SK-N-SH treated with all-trans-retinoic acid at 6 μM for 48 hours (cell line): ENCODE results near the gene GARNL3.

Experiments
- ATAC-seq: fragments of 200-7000 bp; cut with Tn5 transposase; 3 replicates; pipeline ENCODE4 v1.9.1; 2020; ENCODE audit warnings: mild to moderate bottlenecking, moderate library complexity
- ARNTL ChIP-seq: fragments of 450-650 bp; formaldehyde crosslinking; IDR thresholded peaks from 2 replicates; pipeline ENCODE4 v1.5.0; 2020; ENCODE audit warnings: low read depth, mild to moderate bottlenecking, moderate library complexity, borderline replicate concordance
- BACH2 ChIP-seq: fragments of 250-450 bp; sonication (Bioruptor Pico); IDR thresholded peaks from 2 replicates; pipeline ENCODE4 v1.9.0; 2021; ENCODE audit warnings: mild to moderate bottlenecking, borderline replicate concordance
- CSDC2 ChIP-seq: fragments of 250-450 bp; sonication (Bioruptor Pico); IDR thresholded peaks from 2 replicates; pipeline ENCODE4 v1.5.0; 2020; ENCODE audit warnings: mild to moderate bottlenecking, moderate library complexity
- ESRRG ChIP-seq: fragments of 250-450 bp; sonication (Bioruptor Pico); IDR thresholded peaks from 2 replicates; pipeline ENCODE4 v1.6.1; 2021; ENCODE audit warnings: mild to moderate bottlenecking
- GLIS3 ChIP-seq: fragments of 250-450 bp; sonication (Bioruptor Pico); IDR thresholded peaks from 2 replicates; pipeline ENCODE4 v1.5.0; 2020; ENCODE audit warnings: mild to moderate bottlenecking, moderate library complexity
- ISL1 ChIP-seq: fragments of 250-450 bp; sonication (Bioruptor Pico); IDR thresholded peaks from 2 replicates; pipeline ENCODE4 v2.1.2; 2022; ENCODE audit warnings: mild to moderate bottlenecking, moderate library complexity
- OSR1 ChIP-seq: fragments of 250-450 bp; sonication (Bioruptor Pico); IDR thresholded peaks from 2 replicates; pipeline ENCODE4 v1.8.0; 2022; ENCODE audit warnings: moderate library complexity, mild to moderate bottlenecking, inconsistent platforms
- PPARA ChIP-seq: fragments of 250-450 bp; sonication (Bioruptor Pico); IDR thresholded peaks from 2 replicates; pipeline ENCODE4 v1.5.0; 2020; ENCODE audit warnings: mild to moderate bottlenecking, borderline replicate concordance
- RARB ChIP-seq: fragments of 250-450 bp; sonication (Bioruptor Pico); IDR thresholded peaks from 2 replicates; pipeline ENCODE4 v1.8.0; 2021; ENCODE audit warnings: mild to moderate bottlenecking, moderate library complexity
- SNAI2 ChIP-seq: fragments of 250-450 bp; sonication (Bioruptor Pico); IDR thresholded peaks from 2 replicates; pipeline ENCODE4 v1.5.0; 2020; ENCODE audit warnings: mild to moderate bottlenecking, moderate library complexity
- TCF4 ChIP-seq: fragments of 250-450 bp; sonication (Bioruptor Pico); IDR thresholded peaks from 2 replicates; pipeline ENCODE4 v1.8.0; 2021; ENCODE audit warnings: mild to moderate bottlenecking, moderate library complexity, borderline replicate concordance
- TOX ChIP-seq: fragments of 250-450 bp; sonication (Bioruptor Pico); IDR thresholded peaks from 2 replicates; pipeline ENCODE4 v1.8.0; 2021; ENCODE audit warnings: mild to moderate bottlenecking, moderate library complexity, borderline replicate concordance
- ZC3H10 ChIP-seq: fragments of 250-450 bp; sonication (Bioruptor Pico); IDR thresholded peaks from 2 replicates; pipeline ENCODE4 v1.5.1; 2021; ENCODE audit warnings: mild to moderate bottlenecking, moderate library complexity
- ZFP3 ChIP-seq: fragments of 250-450 bp; sonication (Bioruptor Pico); IDR thresholded peaks from 2 replicates; pipeline ENCODE4 v1.5.0; 2020; ENCODE audit warnings: mild to moderate bottlenecking, moderate library complexity
- ZNF565 ChIP-seq: fragments of 450-650 bp; formaldehyde crosslinking; conservative IDR thresholded peaks from 2 replicates; pipeline ENCODE4 v1.5.0; 2020; ENCODE audit warnings: low read depth, mild to moderate bottlenecking, moderate library complexity
- ZNF70 ChIP-seq: fragments of 450-650 bp; formaldehyde crosslinking; IDR thresholded peaks from 2 replicates; pipeline ENCODE4 v1.5.0; 2020; ENCODE audit warnings: mild to moderate bottlenecking, moderate library complexity
- ZNF8 ChIP-seq: fragments of 450-650 bp; formaldehyde crosslinking; IDR thresholded peaks from 2 replicates; pipeline ENCODE4 v1.5.0; 2020; ENCODE audit warnings: mild to moderate bottlenecking, moderate library complexity
- TF ChIP-seq, protein P1 (sequence below): fragments of 250-450 bp; sonication (Bioruptor Pico); IDR thresholded peaks from 2 replicates; pipeline ENCODE4 v1.8.0; 2021; ENCODE audit warnings: low read depth, mild to moderate bottlenecking, moderate library complexity, borderline replicate concordance
- TF ChIP-seq, protein P2 (sequence below): fragments of 250-450 bp; sonication (Bioruptor Pico); IDR thresholded peaks from 2 replicates; pipeline ENCODE4 v1.5.1; 2020; ENCODE audit warnings: low read depth, mild to moderate bottlenecking, moderate library complexity
- TF ChIP-seq, protein P3 (sequence below): fragments of 250-450 bp; sonication (Bioruptor Pico); IDR thresholded peaks from 2 replicates; pipeline ENCODE4 v1.8.0; 2020; ENCODE audit warnings: mild to moderate bottlenecking, moderate library complexity, borderline replicate concordance
- TF ChIP-seq, protein P4 (sequence below): fragments of 250-450 bp; sonication (Bioruptor Pico); IDR thresholded peaks from 2 replicates; pipeline ENCODE4 v1.5.0; 2020; ENCODE audit warnings: mild to moderate bottlenecking, moderate library complexity

Gene GARNL3

DNA sequence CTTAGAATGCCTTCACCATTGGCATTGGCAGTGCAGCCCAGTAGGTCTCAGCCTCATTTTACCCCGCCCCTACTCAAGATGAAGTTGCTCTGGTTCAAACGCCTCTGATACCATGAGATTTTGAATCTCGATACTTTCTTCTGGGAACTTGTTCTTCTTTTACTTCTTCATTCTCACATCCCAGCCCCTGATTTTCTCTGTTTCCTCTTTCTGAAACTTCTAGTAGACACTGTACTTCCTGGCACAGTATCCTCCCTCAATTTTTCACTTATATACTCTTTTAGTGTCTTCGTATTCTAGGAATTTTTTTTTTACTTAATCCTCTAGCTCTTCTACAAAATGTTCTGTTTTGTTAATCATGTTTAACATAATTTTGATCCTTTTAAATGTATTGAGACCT is 146.5 kb downstream of the GARNL3 start (continued):
- TF ChIP-seq, protein P1, sequence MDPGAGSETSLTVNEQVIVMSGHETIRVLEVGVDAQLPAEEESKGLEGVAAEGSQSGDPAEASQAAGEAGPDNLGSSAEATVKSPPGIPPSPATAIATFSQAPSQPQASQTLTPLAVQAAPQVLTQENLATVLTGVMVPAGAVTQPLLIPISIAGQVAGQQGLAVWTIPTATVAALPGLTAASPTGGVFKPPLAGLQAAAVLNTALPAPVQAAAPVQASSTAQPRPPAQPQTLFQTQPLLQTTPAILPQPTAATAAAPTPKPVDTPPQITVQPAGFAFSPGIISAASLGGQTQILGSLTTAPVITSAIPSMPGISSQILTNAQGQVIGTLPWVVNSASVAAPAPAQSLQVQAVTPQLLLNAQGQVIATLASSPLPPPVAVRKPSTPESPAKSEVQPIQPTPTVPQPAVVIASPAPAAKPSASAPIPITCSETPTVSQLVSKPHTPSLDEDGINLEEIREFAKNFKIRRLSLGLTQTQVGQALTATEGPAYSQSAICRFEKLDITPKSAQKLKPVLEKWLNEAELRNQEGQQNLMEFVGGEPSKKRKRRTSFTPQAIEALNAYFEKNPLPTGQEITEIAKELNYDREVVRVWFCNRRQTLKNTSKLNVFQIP (CRISPR knock-in tag) = no peak
- TF ChIP-seq TCF4 (CRISPR knock-in tag) (no peak), ESRRG (no peak)

DNA sequence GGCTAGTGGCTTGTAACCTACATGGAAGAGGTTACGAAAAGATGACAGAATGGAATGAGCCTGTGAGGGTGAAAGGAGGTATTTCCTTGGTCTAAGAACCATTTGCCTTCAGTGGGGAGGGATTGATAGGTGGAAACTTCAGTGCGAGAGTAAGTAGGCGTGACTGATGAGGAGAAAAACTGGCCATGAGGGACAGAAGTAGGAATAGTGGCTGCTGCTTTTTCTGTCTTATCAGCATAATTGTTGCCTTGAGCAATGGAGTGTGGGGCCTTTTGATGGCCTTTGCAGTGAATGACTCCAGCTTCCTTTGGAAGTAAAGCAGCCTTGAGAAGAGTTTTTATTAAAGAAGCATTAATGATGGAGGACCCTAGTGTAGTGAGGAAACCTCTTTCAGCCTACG is 150.6 kb downstream of the GARNL3 start:
- no peak for ATAC-seq
- TF ChIP-seq TCF4 (CRISPR knock-in tag) (no peak), ESRRG (no peak), OSR1 (CRISPR knock-in tag) (no peak), SNAI2 (CRISPR knock-in tag) (no peak), ZNF565 (CRISPR knock-in tag) (no peak), ZNF8 (CRISPR knock-in tag) (no peak), ZC3H10 (no peak), TOX (CRISPR knock-in tag) (no peak)
- TF ChIP-seq, all 23 proteins: peak for 0

DNA sequence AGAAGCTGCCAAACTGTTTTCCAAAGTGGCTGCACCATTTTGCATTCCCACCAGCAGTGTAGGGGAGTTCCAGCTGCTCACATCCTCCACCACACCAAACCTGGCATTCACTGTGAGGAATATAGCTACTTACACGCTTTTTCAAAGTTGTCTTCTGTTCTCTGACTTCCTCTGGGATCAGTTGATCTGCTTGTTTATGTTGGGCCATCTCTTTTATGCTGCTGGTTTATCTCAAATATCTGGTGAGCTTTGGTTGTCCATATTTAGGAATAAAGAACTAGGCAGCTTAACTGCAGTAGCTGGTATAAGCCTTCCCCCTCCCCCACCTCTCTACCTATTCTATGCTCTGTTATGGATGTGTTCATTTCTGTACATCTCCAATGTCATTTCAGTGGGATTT is 151.1 kb downstream of the GARNL3 start:
- ATAC-seq = no peak
- TF ChIP-seq, protein P2, sequence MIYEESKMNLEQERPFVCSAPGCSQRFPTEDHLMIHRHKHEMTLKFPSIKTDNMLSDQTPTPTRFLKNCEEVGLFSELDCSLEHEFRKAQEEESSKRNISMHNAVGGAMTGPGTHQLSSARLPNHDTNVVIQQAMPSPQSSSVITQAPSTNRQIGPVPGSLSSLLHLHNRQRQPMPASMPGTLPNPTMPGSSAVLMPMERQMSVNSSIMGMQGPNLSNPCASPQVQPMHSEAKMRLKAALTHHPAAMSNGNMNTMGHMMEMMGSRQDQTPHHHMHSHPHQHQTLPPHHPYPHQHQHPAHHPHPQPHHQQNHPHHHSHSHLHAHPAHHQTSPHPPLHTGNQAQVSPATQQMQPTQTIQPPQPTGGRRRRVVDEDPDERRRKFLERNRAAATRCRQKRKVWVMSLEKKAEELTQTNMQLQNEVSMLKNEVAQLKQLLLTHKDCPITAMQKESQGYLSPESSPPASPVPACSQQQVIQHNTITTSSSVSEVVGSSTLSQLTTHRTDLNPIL (CRISPR knock-in tag) = no peak
- TF ChIP-seq ZNF70 (CRISPR knock-in tag) (no peak), CSDC2 (CRISPR knock-in tag) (no peak), ESRRG (no peak), ARNTL (CRISPR knock-in tag) (no peak), TOX (CRISPR knock-in tag) (no peak), GLIS3 (no peak), ISL1 (no peak), ZC3H10 (no peak), ZNF8 (CRISPR knock-in tag) (no peak)
- TF ChIP-seq, protein P3, sequence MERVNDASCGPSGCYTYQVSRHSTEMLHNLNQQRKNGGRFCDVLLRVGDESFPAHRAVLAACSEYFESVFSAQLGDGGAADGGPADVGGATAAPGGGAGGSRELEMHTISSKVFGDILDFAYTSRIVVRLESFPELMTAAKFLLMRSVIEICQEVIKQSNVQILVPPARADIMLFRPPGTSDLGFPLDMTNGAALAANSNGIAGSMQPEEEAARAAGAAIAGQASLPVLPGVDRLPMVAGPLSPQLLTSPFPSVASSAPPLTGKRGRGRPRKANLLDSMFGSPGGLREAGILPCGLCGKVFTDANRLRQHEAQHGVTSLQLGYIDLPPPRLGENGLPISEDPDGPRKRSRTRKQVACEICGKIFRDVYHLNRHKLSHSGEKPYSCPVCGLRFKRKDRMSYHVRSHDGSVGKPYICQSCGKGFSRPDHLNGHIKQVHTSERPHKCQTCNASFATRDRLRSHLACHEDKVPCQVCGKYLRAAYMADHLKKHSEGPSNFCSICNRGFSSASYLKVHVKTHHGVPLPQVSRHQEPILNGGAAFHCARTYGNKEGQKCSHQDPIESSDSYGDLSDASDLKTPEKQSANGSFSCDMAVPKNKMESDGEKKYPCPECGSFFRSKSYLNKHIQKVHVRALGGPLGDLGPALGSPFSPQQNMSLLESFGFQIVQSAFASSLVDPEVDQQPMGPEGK (CRISPR knock-in tag) = no peak
- TF ChIP-seq, protein P4, sequence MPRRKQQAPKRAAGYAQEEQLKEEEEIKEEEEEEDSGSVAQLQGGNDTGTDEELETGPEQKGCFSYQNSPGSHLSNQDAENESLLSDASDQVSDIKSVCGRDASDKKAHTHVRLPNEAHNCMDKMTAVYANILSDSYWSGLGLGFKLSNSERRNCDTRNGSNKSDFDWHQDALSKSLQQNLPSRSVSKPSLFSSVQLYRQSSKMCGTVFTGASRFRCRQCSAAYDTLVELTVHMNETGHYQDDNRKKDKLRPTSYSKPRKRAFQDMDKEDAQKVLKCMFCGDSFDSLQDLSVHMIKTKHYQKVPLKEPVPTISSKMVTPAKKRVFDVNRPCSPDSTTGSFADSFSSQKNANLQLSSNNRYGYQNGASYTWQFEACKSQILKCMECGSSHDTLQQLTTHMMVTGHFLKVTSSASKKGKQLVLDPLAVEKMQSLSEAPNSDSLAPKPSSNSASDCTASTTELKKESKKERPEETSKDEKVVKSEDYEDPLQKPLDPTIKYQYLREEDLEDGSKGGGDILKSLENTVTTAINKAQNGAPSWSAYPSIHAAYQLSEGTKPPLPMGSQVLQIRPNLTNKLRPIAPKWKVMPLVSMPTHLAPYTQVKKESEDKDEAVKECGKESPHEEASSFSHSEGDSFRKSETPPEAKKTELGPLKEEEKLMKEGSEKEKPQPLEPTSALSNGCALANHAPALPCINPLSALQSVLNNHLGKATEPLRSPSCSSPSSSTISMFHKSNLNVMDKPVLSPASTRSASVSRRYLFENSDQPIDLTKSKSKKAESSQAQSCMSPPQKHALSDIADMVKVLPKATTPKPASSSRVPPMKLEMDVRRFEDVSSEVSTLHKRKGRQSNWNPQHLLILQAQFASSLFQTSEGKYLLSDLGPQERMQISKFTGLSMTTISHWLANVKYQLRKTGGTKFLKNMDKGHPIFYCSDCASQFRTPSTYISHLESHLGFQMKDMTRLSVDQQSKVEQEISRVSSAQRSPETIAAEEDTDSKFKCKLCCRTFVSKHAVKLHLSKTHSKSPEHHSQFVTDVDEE = no peak
- TF ChIP-seq, protein P1 (CRISPR knock-in tag) = no peak

DNA sequence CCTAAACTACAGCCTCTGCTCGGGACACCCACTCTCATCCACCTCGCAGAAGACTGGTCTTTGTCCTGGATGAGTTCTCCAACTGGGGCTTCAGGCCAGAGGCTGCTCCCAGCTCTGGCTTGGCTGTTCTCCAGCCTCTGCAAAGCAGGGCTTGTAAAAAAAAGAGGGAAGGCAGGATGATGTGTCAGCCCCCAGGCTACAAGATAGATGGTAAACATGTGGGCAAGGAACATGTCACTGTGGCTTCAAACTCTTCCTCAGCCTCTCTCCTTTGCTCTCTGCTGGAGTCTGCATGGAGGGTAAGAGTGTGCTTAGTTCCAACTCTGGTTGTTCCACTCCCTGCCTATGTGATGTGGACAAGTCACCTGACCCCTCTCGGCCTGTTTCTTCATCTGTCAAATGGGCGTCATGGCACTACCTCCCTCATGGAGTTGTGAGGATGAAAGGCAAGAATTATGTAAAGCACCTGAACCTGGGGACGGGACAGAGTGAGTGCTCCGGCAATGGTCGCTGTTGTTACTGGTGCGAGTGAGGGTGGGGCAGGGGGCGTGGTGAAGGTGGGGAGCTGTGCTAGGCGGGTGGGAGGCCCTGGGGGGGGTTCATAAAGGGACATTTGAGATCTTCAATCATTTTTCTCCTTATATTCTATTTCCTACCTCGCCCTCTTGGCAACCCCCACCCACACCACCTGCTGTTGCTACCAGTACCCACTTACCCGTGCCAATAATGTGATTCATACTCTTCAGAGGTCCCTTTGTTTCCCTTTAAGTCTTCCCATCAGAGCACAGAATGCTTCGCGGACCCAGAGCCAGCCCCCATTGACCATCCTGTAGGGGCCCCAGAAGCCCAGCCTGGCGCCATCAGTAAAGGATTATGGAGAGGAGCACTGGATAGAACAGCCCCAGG is 152.8 kb downstream of the GARNL3 start:
- ATAC-seq = peak; percentile 36; the same call in 2 of the 3 replicates
- TF ChIP-seq PPARA (CRISPR knock-in tag) = no peak
- no peak for TF ChIP-seq SNAI2 (CRISPR knock-in tag)
- no peak for TF ChIP-seq ISL1
- TF ChIP-seq RARB (CRISPR knock-in tag) = no peak
- TF ChIP-seq OSR1 (CRISPR knock-in tag) = no peak
- TF ChIP-seq TCF4 (CRISPR knock-in tag) = no peak
- TF ChIP-seq ZNF70 (CRISPR knock-in tag) = no peak
- TF ChIP-seq CSDC2 (CRISPR knock-in tag) = no peak
- TF ChIP-seq, protein P2 (CRISPR knock-in tag) = no peak
- no peak for TF ChIP-seq GLIS3
- TF ChIP-seq BACH2 = no peak
- TF ChIP-seq ZFP3 (CRISPR knock-in tag) = no peak
- TF ChIP-seq, protein P1 (CRISPR knock-in tag) = no peak
